ENCODE results near the gene MED23. TPM values are rescaled to one million over a fixed set of nuclear protein-coding genes. Genes with fewer than 3 reads are reported as not detected.

The MED23 gene
- polyA plus RNA-seq, 1 of the 3 experiments (the other 2 are of a cell fraction): 10.1 TPM

DNA sequence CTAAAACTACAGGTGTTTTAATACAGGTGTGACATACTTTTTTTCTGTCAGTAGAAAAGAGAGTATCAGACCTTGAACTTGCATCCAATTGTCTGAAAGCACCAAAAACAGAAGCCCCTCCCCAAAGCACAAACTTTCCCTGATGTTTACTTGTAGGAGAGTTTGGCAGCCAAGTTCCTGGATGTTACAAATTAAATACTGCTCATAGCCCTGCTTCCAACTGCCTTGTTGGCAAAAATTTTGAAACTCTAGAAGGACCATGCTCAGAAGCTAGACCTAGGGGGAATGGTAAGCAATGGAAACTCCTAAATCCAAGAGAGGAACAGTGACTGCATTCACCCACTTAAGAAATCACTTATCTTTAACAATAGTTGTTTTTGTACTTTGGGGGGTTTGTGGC, 72.0 kb downstream of the MED23 start:
- H3K9me2 ChIP-seq: no peaks in the 10 kb centered on the region
- H3K4me1 ChIP-seq (ENCODE audit: control insufficient read depth in 1 of 2, insufficient read depth in 2 of 2, low read depth in 1 of 2, low read length in 1 of 2): no peaks in the 10 kb centered on the region
- H3K27me3 ChIP-seq (ENCODE audit: insufficient read depth): peaks cover 8% of the 10 kb centered on the region; the same call in 1 of the 2 replicates
- H3K9ac ChIP-seq: no peak overlapping the region
- H3K27ac ChIP-seq (ENCODE audit: low read depth in 2 of 2, low read length in 1 of 2): no peak overlapping the region
- H2AFZ ChIP-seq (ENCODE audit: low read depth): no peak overlapping the region
- ChIA-PET POLR2A (no interaction called here), CTCF (interaction anchor here (1.1 to 1.5 kb wide), 2 partner anchors 22 to 49 kb away, joined by 3 read pairs; no protein-coding TSS in a partner anchor)
- no peaks in the 10 kb centered on the region for H3K9me3 ChIP-seq
- DNase-seq: no peak
- TF ChIP-seq RCOR1 (IDR thresholded peaks at IDR 0.05; ENCODE audit: low read length): no peak
- no peak for TF ChIP-seq RAD21 (IDR thresholded peaks at IDR 0.05; ENCODE audit: low read length)
- TF ChIP-seq JUND (IDR thresholded peaks at IDR 0.05): no peak
- TF ChIP-seq MXI1 (IDR thresholded peaks at IDR 0.05; ENCODE audit: low read depth, low read length): no peak
- TF ChIP-seq TEAD4 (IDR thresholded peaks at IDR 0.05; ENCODE audit: borderline replicate concordance, insufficient read depth): no peak
- no peak for TF ChIP-seq MEF2A (IDR thresholded peaks at IDR 0.05; ENCODE audit: borderline replicate concordance, low read depth)
- no peak for TF ChIP-seq FOSL2 (IDR thresholded peaks at IDR 0.05; ENCODE audit: borderline replicate concordance, low read depth)
- no peak for TF ChIP-seq FOXJ3 (CRISPR knock-in tag; IDR thresholded peaks at IDR 0.05)
- TF ChIP-seq POLR2AphosphoS5 (IDR thresholded peaks at IDR 0.05; ENCODE audit: low read depth, low read length): no peak
- TF ChIP-seq GABPA (IDR thresholded peaks at IDR 0.05; ENCODE audit: low read depth): no peak
- no peak for TF ChIP-seq TAF1 (IDR thresholded peaks at IDR 0.05; ENCODE audit: borderline replicate concordance, low read depth, low read length)
- TF ChIP-seq, protein P1, sequence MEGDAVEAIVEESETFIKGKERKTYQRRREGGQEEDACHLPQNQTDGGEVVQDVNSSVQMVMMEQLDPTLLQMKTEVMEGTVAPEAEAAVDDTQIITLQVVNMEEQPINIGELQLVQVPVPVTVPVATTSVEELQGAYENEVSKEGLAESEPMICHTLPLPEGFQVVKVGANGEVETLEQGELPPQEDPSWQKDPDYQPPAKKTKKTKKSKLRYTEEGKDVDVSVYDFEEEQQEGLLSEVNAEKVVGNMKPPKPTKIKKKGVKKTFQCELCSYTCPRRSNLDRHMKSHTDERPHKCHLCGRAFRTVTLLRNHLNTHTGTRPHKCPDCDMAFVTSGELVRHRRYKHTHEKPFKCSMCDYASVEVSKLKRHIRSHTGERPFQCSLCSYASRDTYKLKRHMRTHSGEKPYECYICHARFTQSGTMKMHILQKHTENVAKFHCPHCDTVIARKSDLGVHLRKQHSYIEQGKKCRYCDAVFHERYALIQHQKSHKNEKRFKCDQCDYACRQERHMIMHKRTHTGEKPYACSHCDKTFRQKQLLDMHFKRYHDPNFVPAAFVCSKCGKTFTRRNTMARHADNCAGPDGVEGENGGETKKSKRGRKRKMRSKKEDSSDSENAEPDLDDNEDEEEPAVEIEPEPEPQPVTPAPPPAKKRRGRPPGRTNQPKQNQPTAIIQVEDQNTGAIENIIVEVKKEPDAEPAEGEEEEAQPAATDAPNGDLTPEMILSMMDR (IDR thresholded peaks at IDR 0.05): no peak
- TF ChIP-seq TCF12 (IDR thresholded peaks at IDR 0.05): no peak
- no peaks in the 10 kb centered on the region for H4K20me1 ChIP-seq (ENCODE audit: insufficient read depth)
- H3F3A ChIP-seq (replicated peaks; ENCODE audit: insufficient read depth): no peaks in the 10 kb centered on the region
- H3K4me3 ChIP-seq (ENCODE audit: low read depth in 2 of 2, low read length in 1 of 2): no peak overlapping the region
- no peak overlapping the region for H3K4me2 ChIP-seq
- no peaks in the 10 kb centered on the region for H3K79me2 ChIP-seq (ENCODE audit: insufficient read depth)
- no peaks in the 10 kb centered on the region for H3K36me3 ChIP-seq (replicated peaks in 1 of 2; ENCODE audit: control insufficient read depth in 1 of 2, insufficient read depth in 2 of 2, low read length in 1 of 2)

- H3K9ac ChIP-seq: no peak overlapping the region
- no peak overlapping the region for H3K27ac ChIP-seq (ENCODE audit: low read depth in 2 of 2, low read length in 1 of 2)
- POLR2A ChIA-PET: no interaction called here
- 0 out of 2 replicates have a peak, but pooled peaks cover 3% of the 10 kb centered on the region for H3K27me3 ChIP-seq (ENCODE audit: insufficient read depth)
- H3K4me3 ChIP-seq (ENCODE audit: low read depth in 2 of 2, low read length in 1 of 2): no peak overlapping the region
- 51% methylated on average over 3 of the region's 3 CpGs for WGBS (ENCODE audit: low lambda C conversion rate)
- H3K4me2 ChIP-seq: no peak overlapping the region
- no peaks in the 10 kb centered on the region for H3K79me2 ChIP-seq (ENCODE audit: insufficient read depth)
- no peaks in the 10 kb centered on the region for H3K9me2 ChIP-seq
- no peak for DNase-seq
- CTCF ChIA-PET: interaction anchor here (0.6 kb wide), 1 partner anchor 19 kb away, joined by 3 read pairs; no protein-coding TSS in a partner anchor
- H3K9me3 ChIP-seq: no peaks in the 10 kb centered on the region
- no peaks in the 10 kb centered on the region for H3F3A ChIP-seq (replicated peaks; ENCODE audit: insufficient read depth)
- no peaks in the 10 kb centered on the region for H3K4me1 ChIP-seq (ENCODE audit: control insufficient read depth in 1 of 2, insufficient read depth in 2 of 2, low read depth in 1 of 2, low read length in 1 of 2)
- H2AFZ ChIP-seq (ENCODE audit: low read depth): no peak overlapping the region
- H4K20me1 ChIP-seq (ENCODE audit: insufficient read depth): no peaks in the 10 kb centered on the region
- H3K36me3 ChIP-seq (replicated peaks in 1 of 2; ENCODE audit: control insufficient read depth in 1 of 2, insufficient read depth in 2 of 2, low read length in 1 of 2): no peaks in the 10 kb centered on the region
- TF ChIP-seq MAX (IDR thresholded peaks at IDR 0.05; ENCODE audit: low read depth) (no peak), POLR2AphosphoS5 (IDR thresholded peaks at IDR 0.05; ENCODE audit: low read depth, low read length) (no peak), NRF1 (IDR thresholded peaks at IDR 0.05; ENCODE audit: low read depth, low read length) (no peak), TEAD4 (IDR thresholded peaks at IDR 0.05; ENCODE audit: borderline replicate concordance, insufficient read depth) (no peak), EP300 (IDR thresholded peaks at IDR 0.05; ENCODE audit: borderline replicate concordance in 1 of 2, low read depth in 1 of 2, low read length in 1 of 2) (no peak), RFX5 (IDR thresholded peaks at IDR 0.05; ENCODE audit: low read length) (no peak), FOSL2 (IDR thresholded peaks at IDR 0.05; ENCODE audit: borderline replicate concordance, low read depth) (no peak), ZBTB33 (IDR thresholded peaks at IDR 0.05; ENCODE audit: borderline replicate concordance, low read depth) (no peak), GATA2 (CRISPR knock-in tag; IDR thresholded peaks at IDR 0.05) (no peak)
- TF ChIP-seq, protein P2, sequence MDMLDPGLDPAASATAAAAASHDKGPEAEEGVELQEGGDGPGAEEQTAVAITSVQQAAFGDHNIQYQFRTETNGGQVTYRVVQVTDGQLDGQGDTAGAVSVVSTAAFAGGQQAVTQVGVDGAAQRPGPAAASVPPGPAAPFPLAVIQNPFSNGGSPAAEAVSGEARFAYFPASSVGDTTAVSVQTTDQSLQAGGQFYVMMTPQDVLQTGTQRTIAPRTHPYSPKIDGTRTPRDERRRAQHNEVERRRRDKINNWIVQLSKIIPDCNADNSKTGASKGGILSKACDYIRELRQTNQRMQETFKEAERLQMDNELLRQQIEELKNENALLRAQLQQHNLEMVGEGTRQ (IDR thresholded peaks at IDR 0.05; ENCODE audit: borderline replicate concordance, low read depth, low read length): no peak
- TF ChIP-seq, protein P1 (IDR thresholded peaks at IDR 0.05): no peak
- TF ChIP-seq, protein P3, sequence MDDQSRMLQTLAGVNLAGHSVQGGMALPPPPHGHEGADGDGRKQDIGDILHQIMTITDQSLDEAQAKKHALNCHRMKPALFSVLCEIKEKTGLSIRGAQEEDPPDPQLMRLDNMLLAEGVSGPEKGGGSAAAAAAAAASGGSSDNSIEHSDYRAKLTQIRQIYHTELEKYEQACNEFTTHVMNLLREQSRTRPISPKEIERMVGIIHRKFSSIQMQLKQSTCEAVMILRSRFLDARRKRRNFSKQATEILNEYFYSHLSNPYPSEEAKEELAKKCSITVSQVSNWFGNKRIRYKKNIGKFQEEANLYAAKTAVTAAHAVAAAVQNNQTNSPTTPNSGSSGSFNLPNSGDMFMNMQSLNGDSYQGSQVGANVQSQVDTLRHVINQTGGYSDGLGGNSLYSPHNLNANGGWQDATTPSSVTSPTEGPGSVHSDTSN (IDR thresholded peaks at IDR 0.05): no peak
Measured at GRCh38 chr6:131552572-131552971, 75.5 kb downstream of the MED23 start.

Measured in SK-N-SH (cell line).